HG03196 (cell line): ENCODE data around the gene GNB5.
"Not testable (repeated sequence)": the region's sequence is repeated elsewhere in the genome, so short reads cannot be mapped to it uniquely, and the experiment has no call there.

ENCODE experiments used
- ATAC-seq: cut with Tn5 transposase; IDR thresholded peaks from one replicate; pipeline ENCODE4 v1.9.1; 2021; ENCODE audit not compliant: unreplicated experiment

Gene GNB5

GRCh38 chr15:52097180-52097579 lies 94.0 kb downstream of the GNB5 start:
- ATAC-seq = no peak

GRCh38 chr15:52096536-52096935 lies 94.7 kb downstream of the GNB5 start:
- ATAC-seq = not testable (repeated sequence)

GRCh38 chr15:52095597-52096262 lies 95.5 kb downstream of the GNB5 start:
- ATAC-seq = no peak

- no peak for ATAC-seq
Measured at GRCh38 chr15:52094811-52095584, 96.2 kb downstream of the GNB5 start.

GRCh38 chr15:52093539-52094510 lies 97.4 kb downstream of the GNB5 start:
- ATAC-seq = no peak

DNA sequence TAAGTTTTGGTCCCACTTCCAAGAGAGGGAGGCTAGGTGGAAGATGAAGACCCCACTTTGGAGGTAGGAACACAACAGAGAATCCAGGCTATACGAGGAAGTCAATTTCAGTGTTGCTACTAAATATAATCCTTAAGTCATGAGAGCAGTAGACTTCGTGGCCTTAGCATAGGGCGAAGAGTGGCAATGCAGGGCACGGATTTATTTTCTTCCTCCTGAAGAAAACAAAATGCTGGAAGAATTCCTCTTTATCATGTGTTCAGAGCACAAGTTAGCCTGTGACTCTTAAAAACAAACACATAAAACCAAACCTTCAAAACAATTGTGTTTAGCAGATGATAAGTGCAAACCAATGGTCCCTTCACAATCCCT lies 98.0 kb downstream of the GNB5 start:
- ATAC-seq = no peak

DNA sequence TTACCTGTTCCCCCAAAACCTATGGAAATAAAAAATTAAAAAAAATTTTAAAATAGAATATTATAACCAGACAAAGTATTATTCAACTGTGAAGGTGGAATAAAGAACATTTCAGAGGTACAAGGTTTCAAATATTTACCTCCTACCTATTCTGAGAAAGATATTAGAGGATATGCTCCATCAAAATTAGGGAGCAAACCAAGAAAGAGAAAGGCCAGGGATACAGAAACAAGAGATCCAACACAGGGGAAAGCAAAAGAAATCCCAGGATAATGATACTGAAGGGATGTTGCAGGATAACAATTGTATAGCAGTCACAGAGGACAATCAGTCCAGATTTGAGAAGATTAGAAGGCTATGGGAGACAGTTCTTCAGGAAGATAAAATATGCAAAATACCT lies 101.0 kb downstream of the GNB5 start:
- ATAC-seq = no peak

- no peak for ATAC-seq
Measured at GRCh38 chr15:52086011-52086786, 105.0 kb downstream of the GNB5 start.

DNA sequence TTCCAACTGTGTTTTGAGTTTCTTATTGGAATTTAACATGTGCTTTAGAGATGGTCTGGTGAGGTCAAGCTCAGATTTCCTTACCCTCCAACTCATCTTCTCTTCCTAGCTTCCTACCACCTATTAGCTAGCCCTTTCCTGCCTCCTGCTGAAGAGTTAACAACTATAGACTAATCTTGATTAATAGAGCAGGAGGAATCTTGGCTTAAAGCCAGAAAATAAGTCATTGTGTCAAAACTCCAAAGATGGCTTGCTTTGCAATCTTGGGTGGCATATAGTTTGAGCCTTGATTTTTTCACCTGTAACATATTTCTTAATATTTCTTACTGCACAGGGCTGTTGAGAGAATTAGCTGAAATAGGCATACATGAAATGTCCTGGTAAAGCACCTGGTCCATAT lies 105.9 kb downstream of the GNB5 start:
- no peak for ATAC-seq

GRCh38 chr15:52083603-52084002 lies 107.6 kb downstream of the GNB5 start:
- ATAC-seq = no peak

DNA sequence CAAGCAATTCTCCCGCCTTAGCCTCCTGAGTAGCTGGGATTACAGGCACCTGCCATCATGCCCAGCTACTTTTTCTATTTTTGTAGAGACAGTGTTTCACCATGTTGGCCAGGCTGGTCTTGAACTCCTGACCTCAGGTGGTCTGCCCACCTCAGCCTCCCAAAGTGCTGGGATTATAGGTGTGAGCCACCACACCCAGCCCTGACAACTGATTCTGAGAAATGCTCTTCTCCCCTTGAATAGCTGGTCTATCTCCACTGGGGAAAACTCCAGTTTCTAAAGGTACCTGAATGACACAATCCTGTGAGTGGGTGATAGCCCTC lies 108.2 kb downstream of the GNB5 start:
- not testable (repeated sequence) for ATAC-seq

DNA sequence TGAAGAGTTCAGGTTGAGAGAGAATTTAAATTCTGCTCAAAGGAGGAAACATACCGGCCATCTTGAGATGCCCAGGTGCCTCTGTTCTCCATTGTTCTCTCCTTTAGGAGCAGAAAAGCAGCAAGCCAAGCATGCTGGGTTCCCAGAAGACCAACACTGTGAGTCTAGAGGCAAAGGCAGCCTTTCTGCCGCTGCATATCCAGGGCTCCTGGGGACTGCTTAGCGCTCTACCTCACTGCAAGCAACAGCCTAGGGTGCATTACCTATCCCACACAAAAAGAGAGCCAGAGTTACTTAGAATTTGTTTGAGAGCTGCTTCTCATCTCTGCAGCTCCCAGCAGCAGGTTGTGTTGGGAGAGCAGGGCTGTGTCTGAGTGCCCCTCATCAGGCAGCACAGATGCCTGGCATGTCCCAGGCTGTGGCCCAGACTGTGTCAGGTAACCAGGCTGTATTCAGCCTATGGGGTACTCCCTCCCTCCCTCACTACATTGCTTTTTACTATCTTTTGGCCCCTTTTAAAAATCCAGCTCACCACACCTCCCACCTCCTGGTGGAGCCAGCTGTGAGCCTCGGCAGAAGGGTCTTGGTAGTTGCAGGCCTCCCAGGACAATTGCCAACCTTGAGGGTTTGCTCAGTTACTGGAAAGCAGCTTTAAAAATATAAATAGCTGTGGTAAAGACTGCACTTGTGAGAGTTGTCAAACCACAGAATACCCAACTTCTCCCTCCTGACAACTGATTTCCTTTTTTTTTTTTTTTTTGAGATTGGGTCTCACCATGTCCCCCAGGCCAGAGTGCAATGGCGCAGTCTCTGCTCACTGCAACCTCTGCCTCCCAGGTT lies 108.8 kb downstream of the GNB5 start:
- peak; percentile 73 for ATAC-seq

- ATAC-seq = no peak
Measured at GRCh38 chr15:52080706-52081392, 110.3 kb downstream of the GNB5 start.

- ATAC-seq = no peak
Measured at GRCh38 chr15:52080031-52080430, 111.2 kb downstream of the GNB5 start.

- ATAC-seq = no peak
Measured at GRCh38 chr15:52078876-52079700, 112.1 kb downstream of the GNB5 start.

DNA sequence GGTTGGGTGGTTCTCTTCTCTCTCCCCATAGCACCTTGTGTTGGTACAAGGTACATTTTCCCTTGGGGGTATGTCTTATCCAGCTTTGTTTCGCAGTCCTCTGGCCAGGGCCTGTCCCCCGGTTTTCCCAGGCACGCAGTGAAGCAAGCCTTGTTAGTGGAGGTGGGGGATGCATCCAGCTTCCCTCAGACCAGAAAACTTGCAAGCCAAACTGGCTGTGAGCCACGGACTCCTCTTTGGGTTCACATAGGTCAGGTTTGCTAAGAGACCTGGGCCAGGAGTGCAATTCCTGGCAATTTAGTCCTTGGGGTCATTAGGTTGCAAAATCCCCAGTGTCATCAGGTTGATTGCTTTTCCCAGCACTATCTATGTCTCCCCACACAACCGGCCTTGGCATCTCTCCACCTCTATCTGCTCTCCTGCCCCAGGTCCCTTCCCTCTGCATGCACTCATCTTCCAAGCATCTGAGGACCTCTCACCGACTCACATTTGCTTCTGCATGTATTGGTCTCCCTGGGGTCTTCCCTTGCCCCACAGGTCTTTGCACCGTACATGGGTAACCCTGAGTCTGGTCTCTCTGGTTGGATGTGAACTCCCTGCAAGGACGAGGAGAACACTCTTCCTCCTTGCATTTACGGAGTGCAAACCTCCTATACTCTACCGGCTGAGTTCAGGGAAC lies 112.9 kb downstream of the GNB5 start:
- ATAC-seq = no peak

DNA sequence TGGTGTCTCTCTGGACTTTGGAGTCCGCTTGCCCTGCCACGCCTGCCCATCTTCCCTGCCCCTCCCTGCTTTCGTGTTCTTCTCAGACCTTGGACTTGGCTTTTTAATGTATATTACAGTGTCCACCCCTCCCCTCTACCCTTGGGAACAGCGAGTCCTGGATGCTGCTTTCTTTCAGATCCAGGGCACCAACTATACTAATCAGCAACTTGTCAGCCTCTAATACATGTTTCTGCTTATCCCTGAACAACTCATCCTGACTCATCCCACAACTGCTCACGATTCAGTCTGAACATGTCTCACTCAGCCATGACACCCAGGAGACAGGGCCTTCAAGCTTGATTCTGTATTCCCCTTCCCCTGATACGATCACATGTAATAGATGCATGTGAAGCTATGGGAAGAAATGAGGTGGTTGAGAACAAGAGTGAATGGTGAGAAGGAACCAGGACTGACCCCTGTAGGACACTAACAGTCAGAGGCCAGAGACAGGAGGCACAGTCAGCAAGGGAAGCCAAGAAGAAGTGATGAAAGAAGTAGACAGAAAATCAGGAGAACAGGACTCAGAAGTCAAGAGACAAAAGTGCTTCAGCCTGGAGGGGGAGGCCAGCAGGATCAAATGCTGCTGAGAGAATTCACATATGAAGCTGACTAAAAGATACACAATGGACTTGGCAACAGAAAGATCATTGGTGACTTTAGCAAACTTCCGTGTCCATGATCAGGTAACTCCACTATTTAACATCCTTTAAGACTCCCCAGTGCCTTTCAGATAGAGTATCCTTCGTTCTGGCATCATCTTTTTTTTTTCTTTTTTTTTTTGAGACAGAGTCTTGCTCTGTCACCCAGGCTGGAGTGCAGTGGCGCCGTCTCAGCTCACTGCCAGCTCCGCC lies 114.1 kb downstream of the GNB5 start:
- ATAC-seq = peak; percentile 46
